GM12892 (cell line): ENCODE results near the gene IL22RA1. TPM values are rescaled to one million over a fixed set of nuclear protein-coding genes. Genes with fewer than 3 reads are reported as not detected.
A peak's percentile ranks its signal among the peaks of the same experiment; 100 is the strongest.

Experiments
- DNase-seq: peaks from one replicate; pipeline ENCODE4 v3.0.0; 2011; ENCODE audit not compliant: insufficient read length
- FAIRE-seq: peaks from 2 replicates; lab custom pipeline; 2011; peaks lifted over from hg19 to GRCh38; lab: Jason Lieb, UNC
- POLR2A ChIP-seq: IDR thresholded peaks from 2 replicates; pipeline ENCODE4 v1.6.1; 2011; ENCODE audit warnings: low read depth, low read length, control low read depth
- POLR2AphosphoS5 ChIP-seq: IDR thresholded peaks from 2 replicates; pipeline ENCODE4 v1.6.1; 2011; ENCODE audit warnings: low read depth, low read length, control low read depth
- TAF1 ChIP-seq: IDR thresholded peaks from 2 replicates; pipeline ENCODE4 v1.6.1; 2011; ENCODE audit warnings: low read depth, mild to moderate bottlenecking, control low read depth, low read length, borderline replicate concordance
- polyA plus RNA-seq: library from polyadenylated mRNA; unstranded; fragments of >200 nt; gene quantifications from one replicate; pipeline ENCODE4 v1.2.1, GENCODE V29; 2012; ENCODE audit warnings: missing spikeins, inconsistent platforms; ENCODE audit not compliant: missing spikeins

Gene IL22RA1, protein sequence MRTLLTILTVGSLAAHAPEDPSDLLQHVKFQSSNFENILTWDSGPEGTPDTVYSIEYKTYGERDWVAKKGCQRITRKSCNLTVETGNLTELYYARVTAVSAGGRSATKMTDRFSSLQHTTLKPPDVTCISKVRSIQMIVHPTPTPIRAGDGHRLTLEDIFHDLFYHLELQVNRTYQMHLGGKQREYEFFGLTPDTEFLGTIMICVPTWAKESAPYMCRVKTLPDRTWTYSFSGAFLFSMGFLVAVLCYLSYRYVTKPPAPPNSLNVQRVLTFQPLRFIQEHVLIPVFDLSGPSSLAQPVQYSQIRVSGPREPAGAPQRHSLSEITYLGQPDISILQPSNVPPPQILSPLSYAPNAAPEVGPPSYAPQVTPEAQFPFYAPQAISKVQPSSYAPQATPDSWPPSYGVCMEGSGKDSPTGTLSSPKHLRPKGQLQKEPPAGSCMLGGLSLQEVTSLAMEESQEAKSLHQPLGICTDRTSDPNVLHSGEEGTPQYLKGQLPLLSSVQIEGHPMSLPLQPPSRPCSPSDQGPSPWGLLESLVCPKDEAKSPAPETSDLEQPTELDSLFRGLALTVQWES
- not detected for polyA plus RNA-seq

DNA sequence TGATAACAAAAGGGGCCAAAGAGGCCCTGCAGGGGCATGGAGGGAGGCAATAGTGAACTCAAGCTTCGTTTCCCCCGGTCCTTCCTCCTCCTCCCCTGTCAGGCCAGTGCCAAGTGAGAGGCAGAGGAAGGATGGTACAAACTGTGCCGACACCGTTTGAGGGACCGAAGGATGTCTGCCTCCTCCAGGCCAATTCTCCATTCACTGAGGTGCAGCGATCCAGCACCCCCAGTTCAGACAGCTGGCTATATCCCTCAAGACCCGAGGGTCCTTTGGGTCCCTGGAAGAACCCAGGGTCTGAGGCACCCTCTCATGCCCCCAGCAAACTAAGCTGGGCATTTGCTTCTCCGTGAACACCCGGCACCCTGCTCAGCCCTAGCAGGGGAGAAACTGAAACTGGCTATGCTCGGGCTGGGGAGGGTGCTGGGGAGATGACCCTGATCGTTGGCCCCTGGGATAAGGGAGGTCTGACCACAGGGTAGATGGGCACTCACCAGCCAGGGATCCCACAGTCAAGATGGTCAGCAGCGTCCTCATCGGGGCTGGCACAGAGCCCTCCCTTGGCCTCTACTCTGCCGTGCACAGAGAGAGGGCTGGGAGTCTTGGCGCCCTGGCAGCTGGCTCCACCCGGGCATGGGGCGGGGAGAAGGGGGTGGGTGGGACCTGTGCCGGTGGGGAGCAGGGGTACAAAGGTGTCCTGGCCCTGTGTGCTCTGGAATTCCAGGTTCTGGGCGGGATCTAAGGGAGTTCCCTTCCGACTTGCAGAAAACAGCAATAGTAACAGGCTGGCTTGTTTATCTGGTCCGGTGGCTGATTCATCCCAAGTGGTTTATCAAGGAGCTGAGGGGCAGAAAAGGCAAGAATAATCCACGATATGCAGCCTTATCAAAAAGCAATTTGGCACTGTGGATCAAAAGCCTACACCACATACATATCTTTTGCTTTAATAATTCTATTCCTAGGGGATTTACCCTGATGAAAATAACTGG, at the start of gene IL22RA1:
Gene IL22RA1, minus strand, starts transcription at position 595 of the 989 bp plus-strand sequence. Its CDS starts 58 bp downstream, at position 537.
- FAIRE-seq (no peak), DNase-seq (no peak)
- TF ChIP-seq POLR2AphosphoS5, result no peak
- no peak for TF ChIP-seq POLR2A
- TF ChIP-seq TAF1, result no peak

DNA sequence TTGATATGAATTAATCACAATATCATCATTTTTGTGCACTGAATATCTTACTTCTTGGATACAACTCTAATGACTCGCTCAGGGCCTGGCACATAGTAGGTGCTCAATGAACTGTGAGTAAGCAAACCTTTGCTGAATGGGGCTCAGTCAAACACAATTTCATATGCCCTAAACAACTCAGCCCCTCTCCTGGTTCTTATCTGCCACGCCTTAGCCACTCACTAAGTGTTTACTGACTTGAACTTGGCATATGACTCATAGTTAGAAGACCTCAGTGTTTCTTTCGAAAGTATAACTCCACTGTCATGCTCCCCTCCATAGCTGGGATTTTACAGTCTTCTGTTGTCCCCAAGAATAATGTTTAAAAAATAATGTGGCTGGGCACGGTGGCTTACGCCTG, 48.9 kb upstream of the IL22RA1 start:
- TF ChIP-seq TAF1, result no peak
- no peak for TF ChIP-seq POLR2A
- TF ChIP-seq POLR2AphosphoS5, result no peak
- FAIRE-seq (peak; percentile 87), DNase-seq (peak; percentile 46)

DNA sequence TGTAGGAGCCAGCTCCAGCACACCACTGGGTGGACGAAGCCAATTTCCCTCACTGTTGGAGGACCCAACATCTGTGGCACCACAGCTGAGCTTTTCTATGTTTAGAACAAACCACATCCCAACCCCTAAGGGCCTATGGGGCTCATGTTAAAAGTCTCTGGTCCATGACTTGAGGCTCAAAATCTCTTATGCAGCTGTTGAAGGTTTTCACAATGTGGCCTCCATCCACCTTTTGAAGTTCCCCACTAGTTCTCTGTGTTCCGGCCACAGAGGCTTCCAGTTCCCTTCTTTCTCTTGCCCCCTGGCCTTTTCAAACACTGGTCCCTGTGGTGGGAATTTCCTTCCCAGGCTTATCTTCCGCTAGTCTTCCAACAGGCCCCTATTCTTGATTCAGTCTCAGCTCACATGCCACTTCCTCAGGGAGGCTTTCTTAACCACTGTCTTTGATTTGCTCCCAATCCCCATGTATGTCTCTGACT, 48.1 kb upstream of the IL22RA1 start:
- FAIRE-seq, result peak; percentile 92
- TF ChIP-seq POLR2AphosphoS5 (peak; percentile 48; the same call in 1 of the 2 replicates), TAF1 (no peak), POLR2A (no peak)
- DNase-seq, result peak; percentile 50

DNA sequence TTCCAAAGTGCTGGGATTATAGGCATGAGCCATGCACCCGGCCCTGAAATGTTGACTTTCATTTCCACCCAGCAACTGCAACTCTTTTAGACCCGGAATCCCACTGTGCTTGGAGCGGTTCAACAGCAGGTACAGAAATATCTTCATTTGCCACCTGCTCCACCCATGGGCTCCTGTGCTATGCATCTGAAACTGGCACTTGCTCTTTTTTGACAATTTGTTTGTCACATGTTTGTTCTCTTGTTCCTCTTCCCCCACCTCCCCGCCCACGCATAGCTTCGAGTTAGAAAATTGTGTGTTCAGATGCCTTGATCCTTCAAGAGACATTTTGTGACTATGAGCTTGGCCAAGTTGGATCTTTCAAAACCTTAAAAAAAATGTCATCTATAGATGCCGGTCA, 46.6 kb upstream of the IL22RA1 start:
- TF ChIP-seq TAF1, result no peak
- no peak for TF ChIP-seq POLR2A
- TF ChIP-seq POLR2AphosphoS5, result no peak

DNA sequence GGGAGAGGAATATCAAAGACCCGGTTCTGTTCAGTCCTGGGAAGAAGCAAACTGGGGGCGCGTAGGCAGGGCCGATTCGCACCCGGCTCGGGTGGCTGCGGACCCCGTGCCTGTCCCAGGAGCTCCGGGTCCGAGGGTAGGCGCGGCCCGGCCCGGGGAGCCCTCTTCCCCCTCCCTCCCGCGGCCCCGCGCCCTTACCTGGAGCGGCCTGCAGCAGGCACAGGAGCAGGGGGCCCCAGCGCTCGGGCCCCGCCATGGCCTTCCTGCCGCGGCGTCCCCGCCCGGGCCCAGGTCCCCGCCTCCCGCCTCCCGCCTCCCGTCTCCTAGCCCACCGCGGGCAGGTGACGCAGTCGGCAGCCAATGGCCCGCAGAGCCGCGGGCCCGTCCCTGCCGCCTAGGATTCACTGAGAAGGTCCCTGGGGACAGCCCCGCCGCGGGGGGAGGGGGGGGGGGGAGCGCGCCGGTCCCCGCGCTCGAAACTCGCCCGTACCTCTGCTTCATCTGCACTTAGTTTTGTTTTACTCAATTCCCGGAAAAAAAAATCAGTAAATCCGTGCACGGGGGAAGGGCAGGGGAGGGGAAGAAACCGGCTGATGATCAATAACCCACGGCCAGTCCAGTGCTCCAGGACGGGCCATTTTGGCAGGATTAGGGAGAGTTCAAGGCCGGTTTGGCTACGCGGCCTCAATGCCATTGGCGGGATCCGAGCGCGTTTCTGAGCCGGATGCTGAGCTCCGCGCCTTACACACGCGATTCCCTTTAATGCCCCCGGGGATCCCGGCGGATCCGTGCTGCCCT, 44.3 kb upstream of the IL22RA1 start, which contains the start of gene IFNLR1:
Gene IFNLR1, minus strand, starts transcription at position 297 of the 798 bp plus-strand sequence. Its CDS starts 41 bp downstream, at position 256.
- DNase-seq, result peak; percentile 85
- TF ChIP-seq TAF1, result no peak
- no peak for TF ChIP-seq POLR2AphosphoS5
- TF ChIP-seq POLR2A, result peak; percentile 61; the same call in 1 of the 2 replicates
- FAIRE-seq, result peak; percentile 80

More for the DNA sequence above, 46.6 kb upstream of the IL22RA1 start:
- FAIRE-seq (peak; percentile 94), DNase-seq (peak; percentile 30)

DNA sequence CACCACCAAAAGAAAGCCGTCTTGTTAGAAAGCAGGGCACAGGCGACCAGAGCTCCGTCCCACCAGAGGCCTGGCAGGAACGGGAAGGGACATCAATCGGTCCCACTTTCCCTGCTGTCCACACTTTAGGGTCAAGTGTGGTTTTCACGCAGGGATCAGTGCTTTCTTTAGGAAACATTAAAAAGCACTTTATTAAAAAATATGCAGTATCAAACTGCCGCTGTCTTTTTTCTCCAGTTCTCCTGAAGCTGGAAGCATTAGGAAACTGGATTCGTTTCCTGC, 43.7 kb upstream of the IL22RA1 start:
- TF ChIP-seq POLR2AphosphoS5 (no peak), POLR2A (no peak), TAF1 (no peak)
- FAIRE-seq (peak; percentile 70), DNase-seq (no peak)

DNA sequence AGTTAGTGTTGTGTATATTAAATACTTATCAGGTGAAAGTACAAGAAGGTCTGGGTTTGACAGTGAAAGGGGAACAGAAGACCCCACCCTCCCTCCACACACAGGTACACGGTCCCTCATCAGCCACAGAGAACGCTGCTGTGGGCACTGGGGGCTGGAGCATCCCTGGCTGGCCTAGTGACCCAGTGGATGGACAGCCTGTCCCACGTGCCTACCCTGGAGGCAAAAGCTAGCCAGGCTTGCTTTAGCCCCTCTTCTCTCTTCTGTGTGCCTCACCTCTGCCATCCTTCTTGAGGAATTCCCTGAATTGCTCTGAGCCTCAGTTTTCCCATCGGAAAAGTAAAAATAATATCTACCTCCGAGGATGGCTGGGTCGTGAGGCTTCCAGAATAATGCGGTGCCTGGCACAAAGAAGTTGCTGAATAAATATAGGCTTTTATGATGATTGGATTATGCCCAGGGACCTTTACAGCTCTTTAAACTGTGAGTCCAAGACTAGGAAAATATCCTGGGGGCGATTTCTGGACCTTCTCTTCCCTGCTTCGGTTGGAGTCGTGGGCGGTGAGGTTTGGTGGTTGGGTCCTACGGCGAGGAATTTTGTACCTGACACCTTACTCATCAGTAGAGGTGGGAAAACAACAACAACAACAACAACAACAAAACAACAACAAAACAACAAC, 43.2 kb upstream of the IL22RA1 start:
- DNase-seq (no peak), FAIRE-seq (no peak)
- TF ChIP-seq POLR2AphosphoS5 (no peak), POLR2A (no peak), TAF1 (no peak)

DNA sequence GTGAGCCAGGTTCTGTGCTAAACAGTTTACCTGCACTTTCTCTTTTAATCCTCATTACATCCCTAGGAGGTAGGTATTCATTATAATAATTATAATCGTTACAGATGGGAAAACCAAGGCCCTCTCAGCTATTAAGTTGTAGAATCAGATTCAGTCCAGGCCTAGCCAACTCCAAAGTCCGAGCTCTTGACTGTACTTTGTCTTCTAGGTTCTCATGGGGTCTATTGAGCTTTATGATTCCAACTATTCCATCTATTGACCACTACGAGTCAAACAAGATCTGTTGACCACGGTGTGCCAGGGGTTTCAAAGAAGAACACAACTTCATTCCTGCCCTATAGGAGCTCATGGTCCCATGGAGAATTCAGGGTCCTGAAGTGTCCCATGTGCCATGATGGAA, 42.1 kb upstream of the IL22RA1 start:
- no peak for TF ChIP-seq TAF1
- TF ChIP-seq POLR2A, result no peak
- TF ChIP-seq POLR2AphosphoS5, result no peak
- DNase-seq, result no peak
- FAIRE-seq, result no peak

DNA sequence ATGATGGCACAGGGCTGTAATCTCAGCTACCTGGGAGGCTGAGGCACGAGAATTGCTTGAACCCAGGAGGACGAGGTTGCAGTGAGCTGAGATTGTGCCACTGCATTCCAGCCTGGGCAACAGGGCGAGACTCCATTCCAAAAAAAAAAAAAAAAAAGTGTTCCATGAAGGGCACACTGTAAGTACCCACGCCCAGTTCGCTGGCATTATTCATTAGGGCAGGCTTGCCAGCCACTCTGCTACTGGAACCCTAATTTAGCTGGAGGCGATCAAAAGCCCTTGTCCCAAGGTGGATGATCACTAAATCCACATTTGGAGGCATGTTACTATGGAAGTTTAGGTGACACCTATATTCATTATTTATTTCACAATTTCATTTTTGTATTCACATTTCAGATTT, 39.1 kb upstream of the IL22RA1 start:
- TF ChIP-seq TAF1 (no peak), POLR2A (no peak), POLR2AphosphoS5 (no peak)
- no peak for DNase-seq
- FAIRE-seq, result no peak

DNA sequence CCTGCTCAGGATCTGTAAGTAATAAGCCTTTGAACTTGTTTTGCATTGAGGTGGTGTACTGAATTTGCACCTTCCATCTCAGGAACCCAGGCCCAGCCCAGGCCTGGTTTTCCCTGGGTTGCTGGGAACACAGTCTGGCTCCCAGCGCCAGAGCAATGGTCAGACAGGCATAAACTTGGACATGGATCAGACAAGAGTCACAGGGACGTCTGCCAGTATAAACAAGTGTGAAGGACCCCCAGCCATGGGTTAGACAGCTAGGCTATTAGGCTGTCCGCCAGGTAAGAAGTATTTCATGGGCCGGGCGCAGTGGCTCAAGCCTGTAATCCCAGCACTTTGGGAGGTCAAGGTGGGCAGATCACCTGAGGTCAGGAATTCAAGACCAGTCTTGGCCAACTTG, 38.7 kb upstream of the IL22RA1 start:
- TF ChIP-seq TAF1 (no peak), POLR2AphosphoS5 (no peak), POLR2A (no peak)
- no peak for FAIRE-seq
- no peak for DNase-seq

DNA sequence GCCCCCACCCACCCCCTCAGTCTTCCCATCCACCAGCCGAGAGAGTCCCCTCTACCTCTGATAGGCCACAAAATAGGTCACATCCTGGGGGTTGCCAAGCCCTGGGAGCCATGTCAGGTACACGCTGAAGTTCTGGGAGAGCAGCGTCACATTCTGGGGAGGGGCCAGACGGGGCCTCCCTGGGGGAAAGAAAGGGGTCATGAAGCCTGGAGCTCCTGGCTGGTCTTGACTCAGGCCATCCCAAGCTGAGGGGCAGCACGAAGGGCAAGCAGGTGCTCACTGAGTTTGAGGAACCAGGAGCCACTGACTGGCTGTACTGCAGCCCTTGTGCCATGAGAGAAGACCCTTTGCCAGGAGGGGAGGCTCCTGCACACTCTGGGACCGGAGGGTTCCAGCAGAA, 37.7 kb upstream of the IL22RA1 start:
- FAIRE-seq (no peak), DNase-seq (no peak)
- TF ChIP-seq POLR2A (no peak), TAF1 (no peak), POLR2AphosphoS5 (no peak)
